ENCODE results near the gene EML1.

GRCh38 chr14:99980299-99980698 lies 187.1 kb downstream of the EML1 start:
- no peak for TF ChIP-seq CTCF (IDR thresholded peaks at IDR 0.05 in 4 of 5, conservative IDR thresholded peaks at IDR 0.05 in 1 of 5)
- TF ChIP-seq POLR2A (IDR thresholded peaks at IDR 0.05) = no peak

All from gastrocnemius medialis (tissue), 4 donors.